ENCODE results near the gene NTRK2.

DNA sequence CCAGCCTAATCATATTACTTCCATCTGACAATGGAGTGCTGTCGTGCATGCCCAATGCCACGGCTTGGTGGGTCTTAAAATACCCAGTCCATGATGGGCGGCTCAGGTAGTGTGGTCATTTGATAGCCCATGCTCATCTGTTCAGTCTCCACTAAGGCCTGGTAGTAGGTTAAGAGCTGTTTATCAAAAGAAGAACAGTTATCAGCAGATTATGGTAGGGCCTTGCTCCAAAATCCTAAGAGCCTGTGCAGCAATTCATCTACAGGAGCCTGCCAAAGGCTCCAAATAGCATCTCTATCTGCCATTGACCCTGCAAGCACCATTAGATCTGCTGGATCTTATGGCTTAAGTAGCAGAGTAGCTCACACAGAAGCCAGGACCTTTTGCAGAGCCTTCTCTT lies 21.8 kb upstream of the NTRK2 start:
- TF ChIP-seq FOXM1 (IDR thresholded peaks at IDR 0.05; ENCODE audit: borderline replicate concordance), result no peak
- no peak for TF ChIP-seq SP1 (IDR thresholded peaks at IDR 0.05)
- no peak for TF ChIP-seq TARDBP (IDR thresholded peaks at IDR 0.05)
- TF ChIP-seq ARNT (IDR thresholded peaks at IDR 0.05), result no peak
- TF ChIP-seq, protein P1, sequence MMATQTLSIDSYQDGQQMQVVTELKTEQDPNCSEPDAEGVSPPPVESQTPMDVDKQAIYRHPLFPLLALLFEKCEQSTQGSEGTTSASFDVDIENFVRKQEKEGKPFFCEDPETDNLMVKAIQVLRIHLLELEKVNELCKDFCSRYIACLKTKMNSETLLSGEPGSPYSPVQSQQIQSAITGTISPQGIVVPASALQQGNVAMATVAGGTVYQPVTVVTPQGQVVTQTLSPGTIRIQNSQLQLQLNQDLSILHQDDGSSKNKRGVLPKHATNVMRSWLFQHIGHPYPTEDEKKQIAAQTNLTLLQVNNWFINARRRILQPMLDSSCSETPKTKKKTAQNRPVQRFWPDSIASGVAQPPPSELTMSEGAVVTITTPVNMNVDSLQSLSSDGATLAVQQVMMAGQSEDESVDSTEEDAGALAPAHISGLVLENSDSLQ (IDR thresholded peaks at IDR 0.05), result no peak
- TF ChIP-seq BHLHE40 (IDR thresholded peaks at IDR 0.05; ENCODE audit: borderline replicate concordance), result no peak

All from HEK293T (cell line).